Spinal cord (tissue), 10 donors: Measurements from ENCODE around the gene CD27. TPM values are rescaled to one million over a fixed set of nuclear protein-coding genes. Genes with fewer than 3 reads are reported as not detected.

Experiments used
- DNase-seq, 6 donors: peaks; one replicate each; pipeline versions ENCODE4 v3.0.0 to v3.0.0-alpha.2; 2013 to 2015; ENCODE audit warnings: low spot score in 6 of 6, low read depth in 4 of 6
- H3K27ac ChIP-seq: one replicate; pipeline ENCODE4 v1.5.1; 2013; ENCODE audit warnings: low read depth, low read length, control low read depth
- H3K27me3 ChIP-seq: one replicate; pipeline ENCODE4 v1.6.1; 2013; ENCODE audit warnings: low read length; ENCODE audit not compliant: control insufficient read depth, insufficient read depth
- H3K36me3 ChIP-seq: one replicate; pipeline ENCODE4 v1.6.1; 2013; ENCODE audit warnings: low read length; ENCODE audit not compliant: control insufficient read depth, insufficient read depth
- H3K4me1 ChIP-seq: one replicate; pipeline ENCODE4 v1.6.1; 2013; ENCODE audit warnings: low read length; ENCODE audit not compliant: control insufficient read depth, insufficient read depth
- H3K4me3 ChIP-seq: one replicate; pipeline ENCODE4 v1.5.1; 2013; ENCODE audit warnings: low read depth, low read length, control low read depth
- H3K9me3 ChIP-seq: one replicate; pipeline ENCODE4 v1.6.1; 2013; ENCODE audit warnings: low read length; ENCODE audit not compliant: control insufficient read depth, insufficient read depth
- WGBS: methylation state at CpG from one replicate; pipeline ENCODE4 v1.1.5; 2013; ENCODE audit warnings: missing lambda C conversion rate; ENCODE audit not compliant: insufficient coverage; 5-methylcytosine and 5-hydroxymethylcytosine counted together
- long read RNA-seq, 4 donors: transcript quantifications; one replicate each; lab custom pipeline, GENCODE V29; 2026
- polyA plus RNA-seq, 2 donors: library from polyadenylated mRNA; unstranded; fragments of 120-200 nt; gene quantifications; one replicate each; pipeline ENCODE4 v1.2.1, GENCODE V29; 2013; ENCODE audit not compliant: insufficient read length in 2 of 2
- total RNA-seq, 2 donors: library from RNA; depleted of rRNA in 1 of 2; stranded (reverse); fragments of 120-200 nt in 1 of 2; fragments of >200 nt in 1 of 2; gene quantifications; one replicate each; pipeline versions ENCODE4 v1.2.3 to v1.2.4, GENCODE V29; 2013 to 2014
- donor health status: healthy.

Gene CD27
- under 1 TPM; 0.50 TPM for total RNA-seq
- polyA plus RNA-seq, result 1 to 10 TPM; 3.0 to 3.6 TPM
- long read RNA-seq, donor 1, result 0 reads
- long read RNA-seq, donor 2, partial matches to known transcripts, result 0 of 3 reads
- long read RNA-seq, donor 2, other reads (novel, unspliced or antisense), result 0 of 3 reads
- long read RNA-seq, donor 3, result 0 reads
- long read RNA-seq, donor 4, result 0 reads

- WGBS, result 92% methylated on average over 9 of the region's 16 CpGs
- peaks cover 19% of the 10 kb centered on the region for H3K36me3 ChIP-seq
- no peaks in the 10 kb centered on the region for H3K9me3 ChIP-seq
- DNase-seq, result no peak
- peaks cover 3% of the 10 kb centered on the region for H3K4me1 ChIP-seq
- no peaks in the 10 kb centered on the region for H3K27me3 ChIP-seq
- H3K4me3 ChIP-seq, result no peak within 1 kb of the TSS
- H3K27ac ChIP-seq, result no peak within 1 kb of the TSS
Observed at GRCh38 chr12:6444704-6445688, at the start of gene CD27. Gene CD27, plus strand, starts transcription at chr12:6444955. Its CDS starts 141 bp downstream, at chr12:6445096.

- H3K27ac ChIP-seq, result no peak overlapping the region
- DNase-seq, result no peak
- no peaks in the 10 kb centered on the region for H3K27me3 ChIP-seq
- H3K4me3 ChIP-seq, result no peak overlapping the region
- H3K36me3 ChIP-seq, result peaks cover 1% of the 10 kb centered on the region
- no peaks in the 10 kb centered on the region for H3K4me1 ChIP-seq
- 36% methylated on average over 1 of the region's 2 CpGs for WGBS
- no peaks in the 10 kb centered on the region for H3K9me3 ChIP-seq
Observed at GRCh38 chr12:6396031-6396430, 48.7 kb upstream of the CD27 start.

GRCh38 chr12:6399884-6400644, 44.7 kb upstream of the CD27 start:
- DNase-seq, result no peak
- H3K36me3 ChIP-seq, result no peaks in the 10 kb centered on the region
- no CpG with 5 or more reads among the region's 7 CpGs for WGBS
- no peaks in the 10 kb centered on the region for H3K9me3 ChIP-seq
- no peak overlapping the region for H3K4me3 ChIP-seq
- no peak overlapping the region for H3K27ac ChIP-seq
- no peaks in the 10 kb centered on the region for H3K27me3 ChIP-seq
- H3K4me1 ChIP-seq, result no peaks in the 10 kb centered on the region

GRCh38 chr12:6404390-6404789, 40.4 kb upstream of the CD27 start:
- Histone ChIP-seq H3K36me3 (no peaks in the 10 kb centered on the region), H3K27ac (no peak overlapping the region), H3K4me1 (no peaks in the 10 kb centered on the region), H3K4me3 (no peak overlapping the region), H3K9me3 (no peaks in the 10 kb centered on the region), H3K27me3 (no peaks in the 10 kb centered on the region)
- WGBS, result no CpG with 5 or more reads among the region's 5 CpGs
- DNase-seq, result no peak

- H3K4me3 ChIP-seq, result no peak overlapping the region
- no peak for DNase-seq
- H3K27ac ChIP-seq, result no peak overlapping the region
- no peaks in the 10 kb centered on the region for H3K27me3 ChIP-seq
- no peaks in the 10 kb centered on the region for H3K36me3 ChIP-seq
- H3K4me1 ChIP-seq, result no peaks in the 10 kb centered on the region
- no peaks in the 10 kb centered on the region for H3K9me3 ChIP-seq
- WGBS, result no CpG with 5 or more reads among the region's 6 CpGs
Observed at GRCh38 chr12:6405963-6406362, 38.8 kb upstream of the CD27 start.

- no peak overlapping the region for H3K4me3 ChIP-seq
- no peaks in the 10 kb centered on the region for H3K36me3 ChIP-seq
- H3K27me3 ChIP-seq, result no peaks in the 10 kb centered on the region
- WGBS, result 93% methylated on average over 3 of the region's 10 CpGs
- no peaks in the 10 kb centered on the region for H3K9me3 ChIP-seq
- DNase-seq, result no peak
- no peaks in the 10 kb centered on the region for H3K4me1 ChIP-seq
- no peak overlapping the region for H3K27ac ChIP-seq
Observed at GRCh38 chr12:6407236-6407954, 37.4 kb upstream of the CD27 start.

- Histone ChIP-seq H3K27ac (no peak overlapping the region), H3K27me3 (no peaks in the 10 kb centered on the region)
Observed at GRCh38 chr12:6416596-6416995, 28.2 kb upstream of the CD27 start.

GRCh38 chr12:6418796-6419195, 26.0 kb upstream of the CD27 start:
- Histone ChIP-seq H3K27ac (no peak overlapping the region), H3K4me1 (no peaks in the 10 kb centered on the region), H3K36me3 (no peaks in the 10 kb centered on the region), H3K4me3 (no peak overlapping the region), H3K9me3 (no peaks in the 10 kb centered on the region), H3K27me3 (no peaks in the 10 kb centered on the region)
- WGBS, result 89% methylated on average over 6 of the region's 6 CpGs
- no peak for DNase-seq

More at GRCh38 chr12:6416596-6416995, 28.2 kb upstream of the CD27 start:
- H3K4me3 ChIP-seq, result no peak overlapping the region
- no peaks in the 10 kb centered on the region for H3K9me3 ChIP-seq
- no peaks in the 10 kb centered on the region for H3K4me1 ChIP-seq
- 94% methylated on average over 3 of the region's 3 CpGs for WGBS
- DNase-seq, result no peak
- H3K36me3 ChIP-seq, result no peaks in the 10 kb centered on the region

GRCh38 chr12:6420364-6420763, 24.4 kb upstream of the CD27 start:
- WGBS, result no CpG with 5 or more reads among the region's 4 CpGs
- Histone ChIP-seq H3K36me3 (no peaks in the 10 kb centered on the region), H3K27me3 (no peaks in the 10 kb centered on the region), H3K9me3 (no peaks in the 10 kb centered on the region), H3K27ac (no peak overlapping the region), H3K4me3 (no peak overlapping the region), H3K4me1 (no peaks in the 10 kb centered on the region)
- no peak for DNase-seq
